Lower leg skin (tissue), 3 donors: Measurements from ENCODE around the gene BBS7.

Source experiments
- CTCF ChIP-seq, 3 donors: fragments of 450-650 bp; IDR thresholded peaks; one replicate each; pipeline ENCODE4 v1.5.1; 2016; ENCODE audit warnings: antibody characterized with exemption in 3 of 3, mild to moderate bottlenecking in 3 of 3, moderate library complexity in 2 of 3
- POLR2A ChIP-seq, 2 donors: fragments of 450-650 bp; IDR thresholded peaks; one replicate each; pipeline ENCODE4 v1.6.1; 2016 to 2017; ENCODE audit warnings: antibody characterized with exemption in 2 of 2, mild to moderate bottlenecking in 1 of 2, moderate library complexity in 1 of 2

DNA sequence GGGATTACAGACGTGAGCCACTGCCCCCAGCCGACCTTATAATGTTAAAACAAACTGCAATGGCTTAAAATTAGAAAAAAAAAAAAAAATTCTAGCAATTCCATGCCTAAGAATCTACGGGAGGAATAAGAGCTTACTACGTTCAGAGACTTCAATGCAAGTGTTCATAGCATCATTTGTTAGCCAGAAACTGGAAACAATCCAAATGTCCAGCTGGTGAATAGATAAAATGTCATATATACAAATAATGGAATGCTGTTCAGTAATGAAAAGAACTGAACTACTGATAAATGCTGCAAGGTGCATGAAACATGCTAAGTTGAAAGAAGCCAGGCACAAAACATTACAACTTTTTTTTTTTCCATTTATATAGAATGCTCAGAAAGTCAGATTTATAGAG, 63.9 kb downstream of the BBS7 start:
- TF ChIP-seq CTCF (IDR thresholded peaks at IDR 0.05) (no peak), POLR2A (IDR thresholded peaks at IDR 0.05) (no peak)
